ENCODE data around the gene EMD. TPM values are rescaled to one million over a fixed set of nuclear protein-coding genes. Genes with fewer than 3 reads are reported as not detected.

The EMD gene
- total RNA-seq, 1 experiment from 2014 or later = 115 TPM

DNA sequence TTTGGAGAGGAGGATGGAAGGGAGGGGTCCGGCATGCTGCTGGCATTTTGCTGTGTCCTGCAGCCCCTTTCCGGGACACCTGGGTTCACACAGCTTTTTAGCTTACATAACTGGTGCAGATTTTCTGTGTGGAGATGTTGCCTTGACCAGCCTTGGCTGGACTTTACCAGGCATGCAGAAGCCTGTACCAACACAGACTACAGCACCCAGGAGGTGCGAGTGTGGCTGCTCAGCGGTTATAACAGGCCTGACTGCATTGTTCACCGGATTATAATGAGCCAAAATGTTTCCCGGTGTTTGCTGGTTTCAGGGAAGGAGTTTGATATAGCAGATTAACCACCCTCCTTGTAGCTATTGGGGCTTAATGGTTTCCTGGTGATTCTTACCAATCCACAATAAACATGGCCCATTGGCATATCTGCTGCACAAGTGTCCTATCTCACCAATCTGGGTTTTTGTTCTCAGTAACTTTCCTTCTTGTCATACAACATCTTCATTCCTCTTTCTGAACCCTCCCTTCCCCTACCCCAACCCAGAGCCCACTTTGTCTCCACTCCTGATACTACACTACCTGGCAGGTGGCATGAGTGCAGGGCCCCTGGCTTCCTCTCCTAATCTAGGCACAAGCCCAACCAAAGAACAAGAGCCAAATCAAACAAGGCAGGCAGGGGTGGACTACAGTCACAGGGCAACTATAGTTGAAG lies 23.0 kb downstream of the EMD start:
- Mint-ChIP-seq H3K4me1 (peaks cover 0 to 15% of the 10 kb centered on the region in 2 experiments; a peak in 2 of 4 replicates), H3K4me3 (no peak overlapping the region), H3K27ac (peak overlapping the region in 1 of 3 experiments; percentile 89; a peak in 2 of 7 replicates), H3K27me3 (ENCODE audit: low read depth) (peaks cover 5% of the 10 kb centered on the region), H3K36me3 (ENCODE audit: insufficient read depth in 1 of 3, low read depth in 3 of 3) (peaks cover 30 to 49% (median 38%) of the 10 kb centered on the region in 3 experiments), H3K9me3 (peaks cover 77 to 82% of the 10 kb centered on the region in 2 experiments)
- no CpG with 5 or more reads among the region's 6 CpGs for WGBS (ENCODE audit: extremely low coverage, insufficient read length, low lambda C conversion rate)
- Histone ChIP-seq H3K4me1 (ENCODE audit: insufficient read depth, low read length) (no peaks in the 10 kb centered on the region), H2BK20ac (ENCODE audit: low read depth, low read length, poor library complexity, severe bottlenecking) (no peak overlapping the region), H3T11ph (ENCODE audit: low read length) (no peak overlapping the region), H3K4ac (ENCODE audit: low read depth, low read length) (no peak overlapping the region), H3K27me3 (ENCODE audit: insufficient read depth, low read length) (no peaks in the 10 kb centered on the region), H2BK15ac (ENCODE audit: low read depth, low read length) (no peak overlapping the region), H3K23ac (ENCODE audit: insufficient read length, low read depth, low read length) (no peak overlapping the region), H3K27ac (ENCODE audit: insufficient read length, low read depth, low read length) (no peak overlapping the region), H4K5ac (ENCODE audit: insufficient read length, low read depth, low read length) (no peak overlapping the region), H3K14ac (ENCODE audit: insufficient read depth, low read length) (no peak overlapping the region), H2AFZ (ENCODE audit: low read length) (no peak overlapping the region), H4K20me1 (ENCODE audit: control insufficient read depth, insufficient read depth, insufficient read length) (no peaks in the 10 kb centered on the region), H3K18ac (ENCODE audit: insufficient read length, low read depth, low read length) (no peak overlapping the region), H2BK5ac (ENCODE audit: insufficient read length, low read length) (no peak overlapping the region), H3K23me2 (ENCODE audit: insufficient read length, low read depth, low read length, poor library complexity, severe bottlenecking) (peaks cover 15% of the 10 kb centered on the region), H3K4me2 (ENCODE audit: insufficient read depth, insufficient read length, low read length) (no peak overlapping the region), H3K9me3 (ENCODE audit: control insufficient read depth, low read depth, low read length) (peaks cover 35% of the 10 kb centered on the region), H3K79me2 (ENCODE audit: insufficient read depth, low read length) (peaks cover 3% of the 10 kb centered on the region; the same call in 1 of the 2 replicates), H4K91ac (ENCODE audit: insufficient read length, low read depth, low read length) (no peak overlapping the region), H3K56ac (ENCODE audit: insufficient read length, low read depth, low read length) (no peak overlapping the region), H4K8ac (replicated peaks; ENCODE audit: insufficient read length, low read depth, low read length) (no peak overlapping the region), H2AK5ac (ENCODE audit: insufficient read length, low read length) (no peak overlapping the region), H3K9ac (ENCODE audit: extremely low read depth, insufficient read length, low read length) (no peak overlapping the region), H3K79me1 (ENCODE audit: insufficient read depth, low read depth, low read length, poor library complexity, severe bottlenecking) (no peaks in the 10 kb centered on the region), H2BK120ac (ENCODE audit: low read depth, low read length, poor library complexity, severe bottlenecking) (no peak overlapping the region), H2BK12ac (ENCODE audit: insufficient read length, low read depth, low read length) (no peak overlapping the region)
- DNase-seq = no peak
- TF ChIP-seq, protein P1, sequence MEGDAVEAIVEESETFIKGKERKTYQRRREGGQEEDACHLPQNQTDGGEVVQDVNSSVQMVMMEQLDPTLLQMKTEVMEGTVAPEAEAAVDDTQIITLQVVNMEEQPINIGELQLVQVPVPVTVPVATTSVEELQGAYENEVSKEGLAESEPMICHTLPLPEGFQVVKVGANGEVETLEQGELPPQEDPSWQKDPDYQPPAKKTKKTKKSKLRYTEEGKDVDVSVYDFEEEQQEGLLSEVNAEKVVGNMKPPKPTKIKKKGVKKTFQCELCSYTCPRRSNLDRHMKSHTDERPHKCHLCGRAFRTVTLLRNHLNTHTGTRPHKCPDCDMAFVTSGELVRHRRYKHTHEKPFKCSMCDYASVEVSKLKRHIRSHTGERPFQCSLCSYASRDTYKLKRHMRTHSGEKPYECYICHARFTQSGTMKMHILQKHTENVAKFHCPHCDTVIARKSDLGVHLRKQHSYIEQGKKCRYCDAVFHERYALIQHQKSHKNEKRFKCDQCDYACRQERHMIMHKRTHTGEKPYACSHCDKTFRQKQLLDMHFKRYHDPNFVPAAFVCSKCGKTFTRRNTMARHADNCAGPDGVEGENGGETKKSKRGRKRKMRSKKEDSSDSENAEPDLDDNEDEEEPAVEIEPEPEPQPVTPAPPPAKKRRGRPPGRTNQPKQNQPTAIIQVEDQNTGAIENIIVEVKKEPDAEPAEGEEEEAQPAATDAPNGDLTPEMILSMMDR (conservative IDR thresholded peaks at IDR 0.05) = no peak
